Fibroblast of the aortic adventitia (primary cell): ENCODE data around the gene CCER1. TPM values are rescaled to one million over a fixed set of nuclear protein-coding genes. Genes with fewer than 3 reads are reported as not detected.
A peak's percentile ranks its signal among the peaks of the same experiment; 100 is the strongest.

Experiments used
- DNase-seq: peaks from one replicate; pipeline ENCODE4 v3.0.0-alpha.2; 2010; ENCODE audit warnings: low read depth
- H3K4me3 ChIP-seq: 2 replicates; pipeline ENCODE4 v1.5.1; 2011; ENCODE audit warnings: low read depth, mild to moderate bottlenecking, control low read depth, low read length, moderate library complexity
- CTCF ChIP-seq: IDR thresholded peaks from 2 replicates; pipeline ENCODE4 v1.5.1; 2011; ENCODE audit warnings: mild to moderate bottlenecking, low read length, control low read depth, inconsistent platforms; ENCODE audit not compliant: insufficient read depth
- total RNA-seq: library from RNA; depleted of rRNA; stranded (reverse); fragments of >200 nt; gene quantifications from 2 replicates; pipeline ENCODE4 v1.2.3, GENCODE V29; 2012; ENCODE audit warnings: low replicate concordance

Gene CCER1
- total RNA-seq, 1 donor: not detected

GRCh38 chr12:90982170-90982569 lies 27.2 kb upstream of the CCER1 start:
- H3K4me3 ChIP-seq: no peak overlapping the region
- TF ChIP-seq CTCF: no peak
- no peak for DNase-seq

GRCh38 chr12:90979951-90980350 lies 25.0 kb upstream of the CCER1 start:
- H3K4me3 ChIP-seq: no peak overlapping the region
- peak; percentile 65 for DNase-seq
- TF ChIP-seq CTCF: no peak

GRCh38 chr12:90979019-90979418 lies 24.0 kb upstream of the CCER1 start:
- no peak overlapping the region for H3K4me3 ChIP-seq
- TF ChIP-seq CTCF: no peak
- DNase-seq: no peak

- TF ChIP-seq CTCF: peak; percentile 74
- peak; percentile 87 for DNase-seq
- H3K4me3 ChIP-seq: no peak overlapping the region
Measured at GRCh38 chr12:90978117-90978770, 23.3 kb upstream of the CCER1 start.

GRCh38 chr12:90977224-90977623 lies 22.2 kb upstream of the CCER1 start:
- no peak for TF ChIP-seq CTCF
- H3K4me3 ChIP-seq: no peak overlapping the region
- no peak for DNase-seq

- no peak for TF ChIP-seq CTCF
- DNase-seq: peak; percentile 31
- H3K4me3 ChIP-seq: no peak overlapping the region
Measured at GRCh38 chr12:90974286-90974685, 19.3 kb upstream of the CCER1 start.

GRCh38 chr12:90972226-90972625 lies 17.2 kb upstream of the CCER1 start:
- no peak overlapping the region for H3K4me3 ChIP-seq
- no peak for TF ChIP-seq CTCF
- no peak for DNase-seq
